Activated naive CD4-positive, alpha-beta T cell treated with anti-CD3 and anti-CD28 coated beads, Interleukin-2, amount 10 ng/mL, durations not matched to agents 7 days and 5 days (primary cell): Measurements from ENCODE around the gene CNTN2.

Source experiments
- CTCF ChIA-PET: fragments of 350-600 bp; sonication (Branson Sonifier 250); formaldehyde crosslinking; loops from one replicate; lab custom pipeline; 2021; ENCODE audit warnings: antibody characterized with exemption; lab: Charles Lee
- DNase-seq: peaks from one replicate; pipeline ENCODE4 v3.0.0-alpha.2; 2020
- H3K27ac Mint-ChIP-seq: one replicate; pipeline ENCODE4 v1.8.0; 2021; ENCODE audit warnings: mild to moderate bottlenecking, moderate library complexity, mixed read lengths
- H3K27me3 Mint-ChIP-seq: one replicate; pipeline ENCODE4 v1.8.0; 2021; ENCODE audit warnings: mild to moderate bottlenecking, mixed read lengths
- H3K36me3 Mint-ChIP-seq: one replicate; pipeline ENCODE4 v1.8.0; 2021; ENCODE audit warnings: mixed read lengths
- H3K4me1 Mint-ChIP-seq: one replicate; pipeline ENCODE4 v1.8.0; 2021; ENCODE audit warnings: mixed read lengths
- H3K4me3 Mint-ChIP-seq: one replicate; pipeline ENCODE4 v1.8.0; 2021; ENCODE audit warnings: mild to moderate bottlenecking, moderate library complexity, mixed read lengths
- H3K9me3 Mint-ChIP-seq: one replicate; pipeline ENCODE4 v1.8.0; 2021; ENCODE audit warnings: mixed read lengths

The CNTN2 gene

DNA sequence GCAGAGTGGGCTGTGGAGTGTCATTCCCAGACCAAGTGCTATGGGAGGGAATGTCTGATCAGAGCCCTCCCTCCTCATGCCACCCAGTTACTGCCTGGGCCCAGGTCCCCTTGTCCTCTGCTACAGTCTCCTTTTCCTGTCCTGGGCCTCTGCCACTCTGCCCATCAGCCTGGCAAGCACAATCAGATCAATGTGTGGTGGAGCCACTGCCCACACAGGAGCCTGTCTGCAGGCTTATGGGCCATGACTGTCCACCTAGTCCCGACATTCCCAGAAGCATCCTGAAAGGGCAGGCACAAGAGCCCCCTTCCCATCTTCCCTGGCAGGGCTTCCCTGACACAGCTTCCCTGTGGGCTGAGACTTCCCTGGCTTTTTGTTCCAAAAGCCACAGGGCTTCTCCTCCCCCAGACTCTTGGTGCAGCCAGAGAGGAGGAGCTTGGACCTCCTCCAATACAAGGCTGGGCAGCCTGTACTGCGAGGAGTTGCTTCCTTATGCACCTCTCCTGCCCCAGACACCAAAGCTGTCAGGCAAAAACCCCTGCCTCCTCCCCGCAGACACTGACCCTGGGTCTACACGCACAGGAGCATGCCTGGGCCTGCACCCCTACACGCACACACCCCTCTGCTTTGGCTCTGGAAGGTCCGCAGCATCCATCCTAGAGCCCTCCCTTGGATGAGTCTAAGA, 29.2 kb upstream of the CNTN2 start:
- H3K9me3 Mint-ChIP-seq = no peaks in the 10 kb centered on the region
- H3K4me3 Mint-ChIP-seq = no peak overlapping the region
- DNase-seq = no peak
- H3K27ac Mint-ChIP-seq = no peak overlapping the region
- peaks cover 25% of the 10 kb centered on the region for H3K27me3 Mint-ChIP-seq
- CTCF ChIA-PET = interaction anchor here (1.2 to 1.5 kb wide), 3 partner anchors 24 to 242 kb away, joined by 3 to 4 read pairs (median 3); no protein-coding TSS in a partner anchor
- no peaks in the 10 kb centered on the region for H3K36me3 Mint-ChIP-seq
- no peaks in the 10 kb centered on the region for H3K4me1 Mint-ChIP-seq

GRCh38 chr1:205014783-205015182, 28.2 kb upstream of the CNTN2 start:
- H3K9me3 Mint-ChIP-seq = no peaks in the 10 kb centered on the region
- H3K36me3 Mint-ChIP-seq = no peaks in the 10 kb centered on the region
- H3K4me1 Mint-ChIP-seq = no peaks in the 10 kb centered on the region
- no peak for DNase-seq
- H3K27ac Mint-ChIP-seq = no peak overlapping the region
- no peak overlapping the region for H3K4me3 Mint-ChIP-seq
- H3K27me3 Mint-ChIP-seq = peaks cover 21% of the 10 kb centered on the region
- CTCF ChIA-PET = interaction anchor here (1.2 kb wide), 1 partner anchor 241 kb away, joined by 4 read pairs; no protein-coding TSS in a partner anchor

DNA sequence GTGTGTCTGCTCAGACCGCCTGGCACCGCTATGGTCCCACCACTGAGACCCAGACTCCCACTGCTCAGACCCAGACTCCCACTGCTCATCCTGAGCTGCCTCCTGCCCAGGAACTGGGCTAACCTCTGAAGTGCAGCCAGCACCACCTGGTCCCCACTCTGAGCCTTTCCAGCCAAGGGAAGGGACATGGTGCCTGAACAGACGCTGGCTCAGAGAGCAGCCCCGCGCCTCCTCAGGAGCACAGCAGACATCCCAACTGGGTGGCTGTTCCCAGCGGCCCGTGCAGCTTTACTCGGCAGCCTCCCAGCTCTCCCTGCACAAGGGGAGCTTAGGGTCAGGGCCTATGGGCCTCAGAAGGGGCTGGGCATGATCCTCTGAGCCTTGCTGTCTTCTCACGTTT, 27.8 kb upstream of the CNTN2 start:
- Mint-ChIP-seq H3K36me3 (no peaks in the 10 kb centered on the region), H3K4me1 (no peaks in the 10 kb centered on the region), H3K9me3 (no peaks in the 10 kb centered on the region), H3K4me3 (no peak overlapping the region), H3K27me3 (peaks cover 26% of the 10 kb centered on the region), H3K27ac (no peak overlapping the region)
- CTCF ChIA-PET = interaction anchor here (1.2 kb wide), 1 partner anchor 241 kb away, joined by 4 read pairs; no protein-coding TSS in a partner anchor
- DNase-seq = no peak

- Mint-ChIP-seq H3K4me3 (no peak overlapping the region), H3K4me1 (no peaks in the 10 kb centered on the region), H3K27me3 (peaks cover 28% of the 10 kb centered on the region), H3K9me3 (no peaks in the 10 kb centered on the region), H3K27ac (no peak overlapping the region), H3K36me3 (no peaks in the 10 kb centered on the region)
- no peak for DNase-seq
- CTCF ChIA-PET = no interaction called here
These were observed 26.9 kb upstream of the CNTN2 start for GRCh38 chr1:205016075-205016474.

GRCh38 chr1:205016584-205016983, 26.4 kb upstream of the CNTN2 start:
- H3K4me3 Mint-ChIP-seq = no peak overlapping the region
- no peaks in the 10 kb centered on the region for H3K36me3 Mint-ChIP-seq
- no peaks in the 10 kb centered on the region for H3K9me3 Mint-ChIP-seq
- no peaks in the 10 kb centered on the region for H3K4me1 Mint-ChIP-seq
- H3K27me3 Mint-ChIP-seq = peaks cover 25% of the 10 kb centered on the region
- CTCF ChIA-PET = no interaction called here
- DNase-seq = no peak
- no peak overlapping the region for H3K27ac Mint-ChIP-seq

DNA sequence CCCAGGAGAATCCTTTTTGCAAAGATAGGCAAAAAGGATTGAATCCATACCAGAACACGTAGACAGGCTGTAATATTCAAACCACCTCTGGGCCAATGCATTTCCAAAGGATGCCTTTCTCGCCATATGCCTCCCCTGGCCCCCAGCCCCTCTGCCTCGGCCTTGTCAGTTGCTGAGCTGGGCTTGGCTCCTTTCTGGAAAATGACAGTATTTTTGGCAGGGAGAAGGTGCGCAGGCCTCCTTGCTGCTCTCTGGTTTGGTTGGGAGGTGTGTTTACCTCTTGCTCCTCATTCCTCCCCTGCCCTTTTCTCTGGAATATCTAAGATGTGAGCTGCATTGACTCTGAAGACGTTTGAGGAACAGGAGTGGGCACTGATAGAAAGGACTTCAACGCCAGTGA, 26.0 kb upstream of the CNTN2 start:
- CTCF ChIA-PET = no interaction called here

DNA sequence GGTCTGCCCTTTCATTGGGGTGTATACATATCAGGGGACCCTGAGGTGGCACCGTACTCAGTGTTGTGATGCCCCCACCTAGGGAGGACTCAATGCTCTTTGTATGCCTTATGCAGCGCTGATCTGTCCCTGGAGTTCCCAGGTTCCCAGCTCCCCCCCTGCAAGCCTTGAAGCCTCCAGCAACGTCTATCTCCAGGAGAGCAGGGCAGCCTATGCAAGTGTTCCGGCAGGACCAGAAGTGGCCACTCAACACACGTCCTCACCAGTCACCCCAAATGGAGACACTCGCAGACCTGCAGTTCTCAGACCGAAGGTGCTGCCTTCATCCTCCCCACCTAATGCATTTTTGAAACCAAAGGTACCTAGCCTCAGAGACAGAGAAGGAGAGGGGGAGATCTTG, 25.2 kb upstream of the CNTN2 start:
- H3K27me3 Mint-ChIP-seq = peaks cover 23% of the 10 kb centered on the region
- no peak for DNase-seq
- no peaks in the 10 kb centered on the region for H3K9me3 Mint-ChIP-seq
- no peaks in the 10 kb centered on the region for H3K36me3 Mint-ChIP-seq
- H3K27ac Mint-ChIP-seq = no peak overlapping the region
- CTCF ChIA-PET = no interaction called here
- no peak overlapping the region for H3K4me3 Mint-ChIP-seq
- H3K4me1 Mint-ChIP-seq = no peaks in the 10 kb centered on the region

More for the DNA sequence above, 26.0 kb upstream of the CNTN2 start:
- no peaks in the 10 kb centered on the region for H3K9me3 Mint-ChIP-seq
- peaks cover 27% of the 10 kb centered on the region for H3K27me3 Mint-ChIP-seq
- H3K4me3 Mint-ChIP-seq = no peak overlapping the region
- DNase-seq = no peak
- peak overlapping the region; percentile 65 for H3K27ac Mint-ChIP-seq
- no peaks in the 10 kb centered on the region for H3K36me3 Mint-ChIP-seq
- H3K4me1 Mint-ChIP-seq = no peaks in the 10 kb centered on the region

- CTCF ChIA-PET = interaction anchor here (0.8 to 1.5 kb wide), 3 partner anchors 44 to 317 kb away, joined by 3 read pairs; no protein-coding TSS in a partner anchor
- no peak overlapping the region for H3K27ac Mint-ChIP-seq
These were observed 24.6 kb upstream of the CNTN2 start for GRCh38 chr1:205018381-205018780.

DNA sequence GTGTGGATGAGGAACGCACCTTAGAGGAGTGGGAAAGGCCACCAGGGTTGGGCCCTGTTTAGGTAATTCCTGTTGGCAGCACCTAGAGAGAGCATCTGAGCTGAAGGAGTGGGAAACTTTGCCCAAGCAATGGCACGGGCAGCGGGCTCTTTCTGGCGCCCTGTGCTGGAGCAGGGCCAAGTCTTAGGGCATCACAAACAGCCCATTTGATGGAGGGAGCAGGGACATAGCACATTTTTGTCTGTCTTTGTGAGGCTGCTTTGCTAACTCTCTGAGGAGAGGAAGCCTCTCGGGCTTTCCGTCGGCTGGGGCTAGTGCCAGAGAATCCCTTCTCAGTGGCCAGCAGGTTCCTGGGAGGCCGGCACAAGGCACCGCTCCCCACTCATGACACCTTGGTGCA, 22.5 kb upstream of the CNTN2 start:
- Mint-ChIP-seq H3K36me3 (no peaks in the 10 kb centered on the region), H3K4me3 (no peak overlapping the region), H3K4me1 (no peaks in the 10 kb centered on the region), H3K9me3 (no peaks in the 10 kb centered on the region), H3K27me3 (peaks cover 18% of the 10 kb centered on the region), H3K27ac (no peak overlapping the region)
- CTCF ChIA-PET = interaction anchor here (0.9 kb wide), 1 partner anchor 235 kb away, joined by 4 read pairs; no protein-coding TSS in a partner anchor
- DNase-seq = no peak

More at GRCh38 chr1:205018381-205018780, 24.6 kb upstream of the CNTN2 start:
- Mint-ChIP-seq H3K36me3 (no peaks in the 10 kb centered on the region), H3K4me3 (no peak overlapping the region), H3K9me3 (no peaks in the 10 kb centered on the region), H3K4me1 (no peaks in the 10 kb centered on the region), H3K27me3 (peaks cover 22% of the 10 kb centered on the region)
- DNase-seq = no peak

DNA sequence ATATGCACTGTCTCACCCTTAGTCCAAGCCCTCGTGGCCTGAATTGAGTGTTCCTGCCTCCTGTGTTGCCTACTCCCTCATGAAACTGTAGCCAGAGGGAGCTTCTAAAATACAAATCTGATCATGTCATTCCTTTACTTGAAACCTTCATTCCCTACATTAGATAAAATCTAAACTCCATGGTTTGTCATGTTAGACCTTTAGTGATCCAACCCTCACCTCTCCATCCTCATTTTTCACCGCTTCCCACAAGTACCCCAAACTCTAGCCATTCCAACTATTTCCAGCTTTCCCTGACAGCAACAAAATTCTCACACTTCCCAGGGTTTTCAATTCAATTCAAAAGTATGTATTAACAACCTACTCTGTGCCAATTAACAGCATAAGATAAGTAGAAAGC, 18.3 kb upstream of the CNTN2 start:
- no peak for DNase-seq
- peaks cover 16% of the 10 kb centered on the region for H3K27me3 Mint-ChIP-seq
- no peaks in the 10 kb centered on the region for H3K36me3 Mint-ChIP-seq
- no peaks in the 10 kb centered on the region for H3K4me1 Mint-ChIP-seq
- no peaks in the 10 kb centered on the region for H3K9me3 Mint-ChIP-seq
- CTCF ChIA-PET = interaction anchor here (1.0 kb wide), 1 partner anchor 232 kb away, joined by 4 read pairs; no protein-coding TSS in a partner anchor
- H3K4me3 Mint-ChIP-seq = no peak overlapping the region
- H3K27ac Mint-ChIP-seq = no peak overlapping the region

DNA sequence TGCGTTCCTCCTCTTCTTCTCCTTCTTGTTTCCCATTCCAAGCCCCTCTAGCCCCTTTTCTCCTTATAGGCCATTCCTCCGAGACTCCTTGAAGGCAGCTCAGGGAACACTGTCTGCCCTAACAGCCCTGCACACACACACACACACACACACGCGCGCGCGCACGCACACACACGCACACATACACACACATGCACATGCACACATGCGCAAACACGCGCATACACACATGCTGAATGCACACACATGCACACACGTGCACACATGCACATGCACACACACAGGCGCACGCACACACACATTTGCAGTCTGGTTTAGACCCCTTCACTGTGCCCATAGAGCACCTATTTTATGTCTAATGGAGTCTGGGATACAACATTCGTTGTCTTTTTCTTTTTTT, 17.8 kb upstream of the CNTN2 start:
- H3K4me3 Mint-ChIP-seq = no peak overlapping the region
- H3K4me1 Mint-ChIP-seq = no peaks in the 10 kb centered on the region
- DNase-seq = no peak
- CTCF ChIA-PET = interaction anchor here (1.0 kb wide), 1 partner anchor 231 kb away, joined by 4 read pairs; no protein-coding TSS in a partner anchor
- H3K27me3 Mint-ChIP-seq = peaks cover 14% of the 10 kb centered on the region
- no peaks in the 10 kb centered on the region for H3K36me3 Mint-ChIP-seq
- no peaks in the 10 kb centered on the region for H3K9me3 Mint-ChIP-seq
- H3K27ac Mint-ChIP-seq = no peak overlapping the region

- Mint-ChIP-seq H3K36me3 (no peaks in the 10 kb centered on the region), H3K27me3 (peaks cover 14% of the 10 kb centered on the region), H3K4me1 (no peaks in the 10 kb centered on the region), H3K9me3 (no peaks in the 10 kb centered on the region), H3K27ac (no peak overlapping the region), H3K4me3 (no peak overlapping the region)
- CTCF ChIA-PET = no interaction called here
- DNase-seq = no peak
These were observed 16.8 kb upstream of the CNTN2 start for GRCh38 chr1:205026181-205026580.

- H3K27me3 Mint-ChIP-seq = peaks cover 15% of the 10 kb centered on the region
- H3K27ac Mint-ChIP-seq = no peak overlapping the region
These were observed 14.6 kb upstream of the CNTN2 start for GRCh38 chr1:205028390-205028789.

DNA sequence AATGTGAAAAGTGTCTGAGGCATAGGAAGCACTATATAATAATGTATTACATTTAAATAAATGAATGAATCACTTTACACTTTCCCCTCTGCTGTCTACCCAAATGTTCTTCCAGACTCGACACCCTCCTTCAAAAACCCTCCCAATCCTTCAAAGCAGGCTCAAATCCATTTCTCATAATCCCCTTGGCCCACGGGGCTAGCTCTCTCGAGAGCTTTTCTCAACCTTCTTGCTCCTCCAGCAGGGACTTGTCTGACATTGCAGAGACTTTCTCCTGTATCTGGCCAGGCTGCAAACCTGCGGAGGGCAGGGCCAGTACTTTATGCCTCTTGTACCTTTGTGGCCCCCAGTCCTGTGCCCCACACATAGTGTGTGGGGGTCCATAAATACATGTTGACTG, 14.1 kb upstream of the CNTN2 start:
- CTCF ChIA-PET = no interaction called here
- H3K27ac Mint-ChIP-seq = no peak overlapping the region
- no peaks in the 10 kb centered on the region for H3K9me3 Mint-ChIP-seq
- H3K36me3 Mint-ChIP-seq = no peaks in the 10 kb centered on the region
- H3K4me1 Mint-ChIP-seq = no peaks in the 10 kb centered on the region
- H3K27me3 Mint-ChIP-seq = peaks cover 15% of the 10 kb centered on the region
- no peak for DNase-seq
- H3K4me3 Mint-ChIP-seq = no peak overlapping the region

More at GRCh38 chr1:205028390-205028789, 14.6 kb upstream of the CNTN2 start:
- Mint-ChIP-seq H3K4me1 (no peaks in the 10 kb centered on the region), H3K9me3 (no peaks in the 10 kb centered on the region), H3K4me3 (no peak overlapping the region), H3K36me3 (no peaks in the 10 kb centered on the region)
- no peak for DNase-seq
- CTCF ChIA-PET = interaction anchor here (1.4 kb wide), 1 partner anchor 33 kb away, joined by 5 read pairs; no protein-coding TSS in a partner anchor

GRCh38 chr1:205030241-205030640, 12.8 kb upstream of the CNTN2 start:
- Mint-ChIP-seq H3K36me3 (no peaks in the 10 kb centered on the region), H3K9me3 (no peaks in the 10 kb centered on the region), H3K27ac (no peak overlapping the region), H3K4me3 (no peak overlapping the region), H3K27me3 (peaks cover 15% of the 10 kb centered on the region), H3K4me1 (no peaks in the 10 kb centered on the region)
- CTCF ChIA-PET = interaction anchor here (1.1 to 1.5 kb wide), 2 partner anchors 31 to 41 kb away, joined by 3 to 5 read pairs; no protein-coding TSS in a partner anchor
- no peak for DNase-seq
